Tibial artery (tissue), 4 donors: Measurements from ENCODE around the gene PAIP2.

Experiments
- DNase-seq, 2 donors: peaks; one replicate each; pipeline ENCODE4 v3.0.0-alpha.2; 2019
- H3K27ac ChIP-seq, 2 donors: fragments of 200-600 bp; sonication (generic) in 1 of 2; 1 replicate in 1 of 2; 2 replicates in 1 of 2; pipeline ENCODE4 v1.5.1; 2018 to 2019; ENCODE audit warnings: mild to moderate bottlenecking in 1 of 2
- H3K27me3 ChIP-seq, 2 donors: fragments of 200-600 bp; sonication (generic) in 1 of 2; one replicate each; pipeline versions ENCODE4 v1.5.1 to v1.6.0; 2016 to 2019
- H3K36me3 ChIP-seq, 3 donors: fragments of 200-600 bp; sonication (generic) in 2 of 3; one replicate each; pipeline ENCODE4 v1.5.1; 2016 to 2019; ENCODE audit warnings: mild to moderate bottlenecking in 2 of 3
- H3K4me1 ChIP-seq, 4 donors: fragments of 200-600 bp; sonication (generic) in 2 of 4; 1 replicate in 3 of 4; 2 replicates in 1 of 4; pipeline ENCODE4 v1.5.1; 2016 to 2019
- H3K4me3 ChIP-seq, 2 donors: fragments of 200-600 bp; sonication (generic) in 1 of 2; 1 replicate in 1 of 2; 2 replicates in 1 of 2; pipeline ENCODE4 v1.5.1; 2018 to 2019; ENCODE audit warnings: mild to moderate bottlenecking in 2 of 2
- H3K9me3 ChIP-seq, 3 donors: fragments of 200-600 bp; sonication (generic) in 1 of 3; one replicate each; pipeline ENCODE4 v1.5.1; 2016 to 2019
- CTCF ChIP-seq, 2 experiments: fragments of 200-600 bp in 1 of 2; fragments of 450-650 bp in 1 of 2; IDR thresholded peaks; one replicate each; pipeline ENCODE4 v1.5.1; 2017 to 2019; ENCODE audit warnings: antibody characterized with exemption in 2 of 2, mild to moderate bottlenecking in 1 of 2, moderate library complexity in 1 of 2
- intact Hi-C: fragments of 100-400 bp; cut with DNase I; formaldehyde crosslinking; loops from one replicate; pipeline ENCODE4 v1.15.0; 2023; ENCODE audit warnings: low total_unique reads

PAIP2 gene

GRCh38 chr5:139416651-139417050 lies 75.0 kb downstream of the PAIP2 start:
- no peak overlapping the region for H3K4me3 ChIP-seq
- H3K9me3 ChIP-seq, result no peaks in the 10 kb centered on the region
- H3K4me1 ChIP-seq, result peaks cover 0 to 41% (median 23%) of the 10 kb centered on the region in 4 donors
- H3K36me3 ChIP-seq, result peaks cover 9 to 34% (median 34%) of the 10 kb centered on the region in 3 donors
- no peak for TF ChIP-seq CTCF (IDR thresholded peaks at IDR 0.05)
- DNase-seq, result no peak
- intact Hi-C loops, result no loop called here
- no peaks in the 10 kb centered on the region for H3K27me3 ChIP-seq
- H3K27ac ChIP-seq, result peak overlapping the region; percentile 45 to 75

GRCh38 chr5:139417214-139417613 lies 75.6 kb downstream of the PAIP2 start:
- peak overlapping the region; percentile 45 to 75 for H3K27ac ChIP-seq

GRCh38 chr5:139418793-139419192 lies 77.1 kb downstream of the PAIP2 start:
- Histone ChIP-seq H3K27me3 (no peaks in the 10 kb centered on the region), H3K4me3 (no peak overlapping the region), H3K36me3 (peaks cover 2 to 34% (median 22%) of the 10 kb centered on the region in 3 donors), H3K4me1 (peaks cover 0 to 41% (median 23%) of the 10 kb centered on the region in 4 donors), H3K9me3 (no peaks in the 10 kb centered on the region), H3K27ac (peak overlapping the region; percentile 45 to 75)
- TF ChIP-seq CTCF (IDR thresholded peaks at IDR 0.05), result no peak
- intact Hi-C loops, result no loop called here
- DNase-seq, result no peak

More at GRCh38 chr5:139417214-139417613, 75.6 kb downstream of the PAIP2 start:
- peaks cover 9 to 34% (median 34%) of the 10 kb centered on the region in 3 donors for H3K36me3 ChIP-seq
- intact Hi-C loops, result no loop called here
- H3K4me3 ChIP-seq, result no peak overlapping the region
- no peaks in the 10 kb centered on the region for H3K27me3 ChIP-seq
- peak in 1 of 2 donors; percentile 82 for DNase-seq
- TF ChIP-seq CTCF (IDR thresholded peaks at IDR 0.05), result no peak
- H3K4me1 ChIP-seq, result peaks cover 0 to 41% (median 23%) of the 10 kb centered on the region in 4 donors
- no peaks in the 10 kb centered on the region for H3K9me3 ChIP-seq
